Endothelial cell of umbilical vein (primary cell): ENCODE results near the gene GPBP1L1.

Source experiments
- EZH2 ChIP-seq: IDR thresholded peaks from 2 replicates; pipeline ENCODE4 v1.6.1; 2012; ENCODE audit warnings: borderline replicate concordance, low read depth, mild to moderate bottlenecking, moderate library complexity, low read length, inconsistent platforms; ENCODE audit not compliant: severe bottlenecking
- GATA2 ChIP-seq: IDR thresholded peaks from 2 replicates; pipeline ENCODE4 v1.7.0; 2011; ENCODE audit warnings: low read depth, mild to moderate bottlenecking, moderate library complexity, mixed read lengths, low read length; ENCODE audit not compliant: insufficient read length, insufficient read depth
- JUN ChIP-seq: IDR thresholded peaks from 2 replicates; pipeline ENCODE4 v1.6.1; 2011; ENCODE audit warnings: borderline replicate concordance, low read depth; ENCODE audit not compliant: insufficient read length, insufficient read depth
- MYC ChIP-seq: IDR thresholded peaks from one replicate; pipeline ENCODE4 v1.6.1; 2011; ENCODE audit warnings: mild to moderate bottlenecking, low read depth, low read length
- POLR2A ChIP-seq: IDR thresholded peaks from 2 replicates; pipeline ENCODE4 v1.6.1; 2012; ENCODE audit warnings: low read depth, mild to moderate bottlenecking, control low read depth, low read length
- POLR2AphosphoS5 ChIP-seq: IDR thresholded peaks from 2 replicates; pipeline ENCODE4 v1.6.1; 2012; ENCODE audit warnings: low read depth, mild to moderate bottlenecking, control low read depth, low read length, moderate library complexity; ENCODE audit not compliant: insufficient read depth
- TF ChIP-seq, protein P1 (sequence below), 2 donors: IDR thresholded peaks; 1 replicate in 1 of 2; 2 replicates in 1 of 2; pipeline ENCODE4 v1.5.1; 2011; ENCODE audit warnings: low read length in 2 of 2, mild to moderate bottlenecking in 2 of 2, moderate library complexity in 2 of 2, control low read depth in 1 of 2, inconsistent platforms in 1 of 2, low read depth in 1 of 2; ENCODE audit not compliant: insufficient read depth in 1 of 2; ENCODE audit errors: extremely low read depth in 1 of 2
- TF ChIP-seq, protein P2 (sequence below): IDR thresholded peaks from 2 replicates; pipeline ENCODE4 v1.6.1; 2011; ENCODE audit not compliant: insufficient read depth, insufficient read length

DNA sequence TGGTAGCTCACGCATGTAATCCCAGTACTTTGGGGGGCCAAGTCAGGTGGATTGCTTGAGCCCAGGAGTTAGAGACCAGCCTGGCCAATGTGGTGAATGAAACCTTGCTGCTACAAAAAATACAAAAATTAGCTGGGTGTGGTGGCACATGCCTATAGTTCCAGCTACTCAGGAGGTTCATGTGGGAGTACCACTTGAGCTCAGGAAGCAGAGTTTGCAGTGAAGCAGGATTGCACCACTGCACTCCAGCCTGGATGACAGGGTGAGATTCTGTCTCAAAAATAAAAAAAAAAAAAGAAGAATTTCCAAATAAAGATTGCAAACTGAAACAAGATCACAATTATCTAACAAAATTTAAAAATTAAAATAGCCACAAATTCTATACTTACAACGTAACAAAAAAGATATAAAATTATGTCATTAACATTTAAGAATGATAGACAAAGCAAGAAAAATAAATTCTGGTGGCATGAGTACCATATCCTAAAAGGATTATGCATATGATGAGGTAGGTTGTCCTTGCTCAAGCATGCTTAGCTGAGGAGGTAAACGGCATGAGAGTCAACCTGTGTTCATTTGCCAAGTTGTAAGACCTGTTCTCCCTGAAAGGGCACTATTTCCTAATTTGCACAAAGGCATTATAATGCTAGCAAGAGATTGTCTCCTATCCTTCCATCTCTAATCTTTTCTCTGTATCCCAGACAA is 43.9 kb upstream of the GPBP1L1 start:
- TF ChIP-seq POLR2AphosphoS5: no peak
- TF ChIP-seq, protein P1, sequence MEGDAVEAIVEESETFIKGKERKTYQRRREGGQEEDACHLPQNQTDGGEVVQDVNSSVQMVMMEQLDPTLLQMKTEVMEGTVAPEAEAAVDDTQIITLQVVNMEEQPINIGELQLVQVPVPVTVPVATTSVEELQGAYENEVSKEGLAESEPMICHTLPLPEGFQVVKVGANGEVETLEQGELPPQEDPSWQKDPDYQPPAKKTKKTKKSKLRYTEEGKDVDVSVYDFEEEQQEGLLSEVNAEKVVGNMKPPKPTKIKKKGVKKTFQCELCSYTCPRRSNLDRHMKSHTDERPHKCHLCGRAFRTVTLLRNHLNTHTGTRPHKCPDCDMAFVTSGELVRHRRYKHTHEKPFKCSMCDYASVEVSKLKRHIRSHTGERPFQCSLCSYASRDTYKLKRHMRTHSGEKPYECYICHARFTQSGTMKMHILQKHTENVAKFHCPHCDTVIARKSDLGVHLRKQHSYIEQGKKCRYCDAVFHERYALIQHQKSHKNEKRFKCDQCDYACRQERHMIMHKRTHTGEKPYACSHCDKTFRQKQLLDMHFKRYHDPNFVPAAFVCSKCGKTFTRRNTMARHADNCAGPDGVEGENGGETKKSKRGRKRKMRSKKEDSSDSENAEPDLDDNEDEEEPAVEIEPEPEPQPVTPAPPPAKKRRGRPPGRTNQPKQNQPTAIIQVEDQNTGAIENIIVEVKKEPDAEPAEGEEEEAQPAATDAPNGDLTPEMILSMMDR (IDR thresholded peaks at IDR 0.05; ENCODE audit: extremely low read depth in 1 of 2, insufficient read depth in 1 of 2, low read depth in 1 of 2, low read length in 2 of 2): no peak
- TF ChIP-seq EZH2: no peak
- no peak for TF ChIP-seq POLR2A
- no peak for TF ChIP-seq JUN
- TF ChIP-seq, protein P2, sequence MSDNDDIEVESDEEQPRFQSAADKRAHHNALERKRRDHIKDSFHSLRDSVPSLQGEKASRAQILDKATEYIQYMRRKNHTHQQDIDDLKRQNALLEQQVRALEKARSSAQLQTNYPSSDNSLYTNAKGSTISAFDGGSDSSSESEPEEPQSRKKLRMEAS: no peak
- TF ChIP-seq MYC: no peak
- TF ChIP-seq GATA2: no peak
